ENCODE results near the gene COX7A1.
"Not testable (repeated sequence)": the region's sequence is repeated elsewhere in the genome, so short reads cannot be mapped to it uniquely, and the experiment has no call there.

Gene COX7A1

GRCh38 chr19:36152352-36153091, at the start of gene COX7A1:
Gene COX7A1, minus strand, starts transcription at chr19:36152447. Its CDS starts 40 bp downstream, at chr19:36152407.
- DNase-seq (ENCODE audit: low spot score): peak; percentile 82

- DNase-seq (ENCODE audit: low spot score): no peak
Measured at GRCh38 chr19:36201684-36202083, 49.4 kb upstream of the COX7A1 start.

- DNase-seq (ENCODE audit: low spot score): no peak
Measured at GRCh38 chr19:36198119-36198518, 45.9 kb upstream of the COX7A1 start.

GRCh38 chr19:36196249-36196648, 44.0 kb upstream of the COX7A1 start:
- no peak for DNase-seq (ENCODE audit: low spot score)

GRCh38 chr19:36186722-36187121, 34.5 kb upstream of the COX7A1 start:
- not testable (repeated sequence) for DNase-seq (ENCODE audit: low spot score)

- no peak for DNase-seq (ENCODE audit: low spot score)
Measured at GRCh38 chr19:36183245-36183628, 31.0 kb upstream of the COX7A1 start.

GRCh38 chr19:36182612-36183244, 30.5 kb upstream of the COX7A1 start:
- DNase-seq (ENCODE audit: low spot score): no peak

- not testable (repeated sequence) for DNase-seq (ENCODE audit: low spot score)
Measured at GRCh38 chr19:36179077-36179476, 26.8 kb upstream of the COX7A1 start.

- DNase-seq (ENCODE audit: low spot score): not testable (repeated sequence)
Measured at GRCh38 chr19:36173846-36174245, 21.6 kb upstream of the COX7A1 start.

GRCh38 chr19:36172852-36173251, 20.6 kb upstream of the COX7A1 start:
- no peak for DNase-seq (ENCODE audit: low spot score)

GRCh38 chr19:36169084-36169760, 17.0 kb upstream of the COX7A1 start:
- DNase-seq (ENCODE audit: low spot score): no peak

- no peak for DNase-seq (ENCODE audit: low spot score)
Measured at GRCh38 chr19:36163813-36164212, 11.6 kb upstream of the COX7A1 start.

GRCh38 chr19:36160821-36161596, 8.8 kb upstream of the COX7A1 start:
- no peak for DNase-seq (ENCODE audit: low spot score)

GRCh38 chr19:36153126-36153525, 879 bp upstream of the COX7A1 start:
- no peak for DNase-seq (ENCODE audit: low spot score)

GRCh38 chr19:36152019-36152351, 262 bp downstream of the COX7A1 start:
- DNase-seq (ENCODE audit: low spot score): peak; percentile 48

- peak; percentile 72 for DNase-seq (ENCODE audit: low spot score)
Measured at GRCh38 chr19:36151144-36152018, 866 bp downstream of the COX7A1 start.

GRCh38 chr19:36150586-36150985, 1.7 kb downstream of the COX7A1 start:
- no peak for DNase-seq (ENCODE audit: low spot score)

GRCh38 chr19:36149673-36150406, 2.4 kb downstream of the COX7A1 start:
- DNase-seq (ENCODE audit: low spot score): no peak

GRCh38 chr19:36144624-36145023, 7.6 kb downstream of the COX7A1 start:
- no peak for DNase-seq (ENCODE audit: low spot score)

GRCh38 chr19:36142496-36142895, 9.8 kb downstream of the COX7A1 start:
- no peak for DNase-seq (ENCODE audit: low spot score)

GRCh38 chr19:36142046-36142445, 10.2 kb downstream of the COX7A1 start:
- DNase-seq (ENCODE audit: low spot score): no peak
